HG03135 (cell line): ENCODE results near the gene TMEM255B.
"Not testable (repeated sequence)": the region's sequence is repeated elsewhere in the genome, so short reads cannot be mapped to it uniquely, and the experiment has no call there.

Source experiments
- ATAC-seq: cut with Tn5 transposase; IDR thresholded peaks from one replicate; pipeline ENCODE4 v1.9.1; 2021; ENCODE audit warnings: mild to moderate bottlenecking, moderate library complexity; ENCODE audit not compliant: unreplicated experiment

TMEM255B gene

GRCh38 chr13:113748101-113748861 lies 10.7 kb upstream of the TMEM255B start:
- ATAC-seq = no peak

- ATAC-seq = no peak
These were observed 10.1 kb upstream of the TMEM255B start for GRCh38 chr13:113748862-113749451.

DNA sequence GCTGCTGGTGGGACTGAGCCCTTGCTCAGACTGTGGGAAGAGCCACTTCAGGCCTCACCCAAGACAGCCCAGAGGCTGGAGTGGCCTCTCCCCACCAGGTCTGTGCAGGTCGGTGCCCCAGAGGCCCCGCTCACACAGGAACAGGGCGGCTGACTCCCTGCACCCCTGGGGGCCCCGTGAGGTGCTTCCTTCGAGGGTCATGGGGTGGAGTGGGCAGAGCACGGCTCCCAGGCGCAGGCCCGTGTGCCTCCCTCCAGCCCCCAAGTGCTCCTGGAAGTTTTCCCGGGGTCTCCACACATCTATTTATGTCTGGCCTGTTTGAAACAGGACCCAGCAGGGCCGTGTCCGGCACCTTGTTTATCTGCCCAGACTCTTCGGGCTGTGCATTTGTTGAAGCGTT lies 9.5 kb upstream of the TMEM255B start:
- ATAC-seq = no peak

DNA sequence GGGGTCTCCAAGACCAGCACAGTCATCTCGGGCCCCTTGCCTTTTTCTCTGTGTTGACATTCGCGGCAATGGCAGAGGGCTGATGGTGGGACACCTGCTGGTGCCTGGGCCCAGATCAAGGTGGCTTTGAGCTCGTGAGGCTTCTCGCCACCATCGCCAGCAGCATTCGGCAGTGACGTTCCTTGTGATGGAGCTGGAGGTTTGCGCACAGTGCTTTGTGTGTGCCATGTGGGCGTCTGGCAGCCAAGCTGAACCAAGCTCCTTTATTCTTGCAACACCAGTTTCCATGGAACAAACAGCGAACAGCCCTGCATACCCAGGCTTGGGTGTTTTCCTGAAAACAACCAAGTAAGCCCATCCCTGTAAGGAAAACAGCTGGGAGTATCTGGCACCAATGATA lies 9.1 kb upstream of the TMEM255B start:
- ATAC-seq = no peak

GRCh38 chr13:113750554-113751399 lies 8.2 kb upstream of the TMEM255B start:
- ATAC-seq = no peak

DNA sequence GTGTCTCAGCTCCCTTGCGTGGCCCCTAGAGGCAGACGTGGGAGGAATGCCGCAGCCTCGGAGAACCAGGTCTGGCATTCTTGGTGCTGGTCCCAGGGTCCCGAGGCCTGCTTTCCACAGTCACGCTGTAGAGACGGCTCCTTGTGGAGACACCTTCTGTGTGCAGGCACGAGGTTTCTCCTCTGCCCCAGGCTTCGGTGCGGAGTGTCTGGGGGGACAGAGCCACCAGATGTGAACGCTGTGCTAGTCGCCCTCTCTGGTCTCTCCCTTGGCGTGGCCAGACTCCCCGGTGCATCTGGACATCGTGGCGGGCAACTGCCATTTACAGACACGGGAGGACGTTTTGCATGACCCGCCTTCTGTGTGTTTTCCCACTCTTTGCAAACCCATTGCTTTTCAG lies 7.5 kb upstream of the TMEM255B start:
- ATAC-seq = no peak

- ATAC-seq = not testable (repeated sequence)
These were observed 6.6 kb upstream of the TMEM255B start for GRCh38 chr13:113752211-113752986.

GRCh38 chr13:113753171-113753570 lies 5.9 kb upstream of the TMEM255B start:
- ATAC-seq = no peak

- ATAC-seq = no peak
These were observed 4.8 kb upstream of the TMEM255B start for GRCh38 chr13:113754242-113754641.

DNA sequence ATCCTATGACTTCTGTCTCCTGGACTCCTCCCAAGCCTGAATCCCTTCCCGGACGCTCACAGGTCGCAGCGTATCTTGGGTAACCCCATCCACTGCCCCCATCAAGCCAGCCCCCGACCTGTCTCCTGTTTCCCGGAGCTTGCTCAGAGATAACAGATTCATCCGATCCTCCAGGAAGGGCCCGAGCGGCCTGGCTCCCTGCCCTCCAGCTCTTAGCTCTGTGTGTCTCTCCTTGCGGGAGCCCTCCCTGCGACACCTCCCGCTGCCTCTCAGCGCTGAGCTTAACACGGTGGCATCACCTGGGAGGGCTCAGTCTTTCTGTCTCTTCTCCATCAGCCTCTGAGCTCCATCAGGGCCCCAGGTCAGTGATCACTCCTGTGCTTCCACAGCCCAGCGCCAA lies 4.3 kb upstream of the TMEM255B start:
- no peak for ATAC-seq

DNA sequence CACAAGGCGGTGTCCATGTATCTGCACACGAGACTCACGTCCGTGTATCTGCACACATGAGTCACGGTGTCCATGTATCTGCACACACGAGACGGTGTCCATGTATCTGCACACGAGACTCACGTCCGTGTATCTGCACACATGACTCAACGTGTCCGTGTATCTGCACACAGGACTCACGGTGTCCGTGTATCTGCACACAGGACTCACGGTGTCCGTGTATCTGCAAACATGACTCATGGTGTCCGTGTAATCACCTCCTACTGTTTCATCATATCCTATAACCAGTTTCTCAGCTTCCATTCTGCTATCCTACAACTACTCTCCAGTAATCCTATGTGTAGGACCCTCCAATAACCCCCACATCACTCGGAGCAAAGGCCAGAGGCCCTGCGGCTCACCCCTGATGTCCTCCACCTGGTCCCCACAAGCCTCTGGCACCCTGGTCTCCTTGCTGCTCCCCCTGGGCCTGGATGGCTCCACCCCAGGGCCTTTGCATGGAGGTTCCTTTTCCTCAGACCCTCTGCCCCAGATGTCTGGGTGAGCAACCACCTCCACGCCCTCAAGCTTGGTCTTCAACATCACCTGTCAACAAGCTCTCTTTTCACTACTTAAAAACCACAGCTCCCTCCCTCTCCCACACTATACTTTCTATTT lies 2.5 kb upstream of the TMEM255B start:
- no peak for ATAC-seq

DNA sequence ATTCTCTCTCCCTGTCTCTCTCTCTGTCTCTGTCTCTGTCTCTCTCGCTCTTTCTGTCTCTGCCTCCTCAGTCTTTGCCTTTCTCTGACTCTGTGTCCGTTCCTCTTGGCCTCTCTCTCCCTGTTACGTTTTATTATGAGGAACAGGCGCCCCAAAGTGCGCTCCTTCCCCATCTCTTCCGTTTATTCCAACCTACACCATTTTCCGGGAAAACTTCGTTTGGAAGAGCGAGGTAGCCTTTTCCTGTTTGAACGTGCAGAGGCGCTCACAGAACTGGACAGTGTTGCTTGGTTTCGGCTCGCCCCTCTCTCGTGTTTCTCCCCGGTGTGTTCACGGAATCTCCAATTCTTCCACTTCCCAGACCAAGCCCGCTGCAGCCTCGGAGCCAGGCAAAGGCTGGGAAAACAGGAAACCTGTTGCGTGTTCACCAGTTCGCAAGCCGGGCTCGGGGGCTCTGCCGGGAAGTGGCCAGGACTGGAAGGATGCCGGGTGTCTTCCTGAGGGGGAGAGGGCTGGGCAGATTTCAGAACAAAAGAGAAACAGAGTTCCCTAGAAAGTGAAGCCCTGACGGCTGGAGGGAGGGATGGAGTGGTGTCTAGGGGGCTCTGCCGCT lies 605 bp downstream of the TMEM255B start:
- ATAC-seq = no peak

DNA sequence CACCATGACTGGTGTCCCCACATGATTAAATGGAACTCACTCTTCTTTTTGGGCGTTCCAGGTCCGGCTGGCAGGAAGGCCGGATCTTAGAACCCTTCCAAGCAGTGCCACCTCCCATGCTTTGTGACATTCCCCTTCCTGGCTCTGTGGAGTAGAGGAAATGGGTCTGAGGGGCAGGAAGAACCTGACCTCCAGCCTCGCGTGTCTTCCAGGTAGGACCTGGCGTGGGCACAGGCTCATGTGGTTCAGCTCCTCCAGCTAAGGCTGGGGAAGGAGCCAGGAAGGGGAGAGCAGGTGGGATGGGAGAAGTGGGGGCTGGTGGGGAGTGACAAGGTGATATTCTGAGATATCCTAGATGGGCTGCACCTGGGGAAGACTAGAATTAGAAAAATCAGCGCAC lies 2.1 kb downstream of the TMEM255B start:
- ATAC-seq = no peak

- ATAC-seq = no peak
These were observed 3.0 kb downstream of the TMEM255B start for GRCh38 chr13:113762075-113762474.

- ATAC-seq = no peak
These were observed 3.5 kb downstream of the TMEM255B start for GRCh38 chr13:113762538-113762937.

DNA sequence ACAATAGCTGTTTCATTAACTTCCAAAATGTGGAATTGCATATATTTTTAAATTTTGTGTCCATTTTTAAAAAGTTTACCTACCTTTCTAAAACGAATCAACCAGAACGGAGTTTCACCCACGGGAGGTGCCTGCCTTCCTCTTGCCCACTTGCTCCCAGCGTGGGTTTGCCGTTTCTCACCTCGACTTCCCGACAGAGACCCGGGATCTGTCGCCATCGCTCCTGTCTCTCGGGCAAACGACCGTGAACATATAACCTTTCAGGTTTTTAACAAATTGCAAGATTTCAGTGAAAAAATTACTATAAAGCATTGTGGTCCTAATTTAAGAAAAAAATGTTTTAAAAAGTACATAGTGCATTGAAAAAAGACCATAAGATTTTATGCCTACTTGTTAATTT lies 4.2 kb downstream of the TMEM255B start:
- ATAC-seq = no peak

- no peak for ATAC-seq
These were observed 5.2 kb downstream of the TMEM255B start for GRCh38 chr13:113763961-113764792.

- no peak for ATAC-seq
These were observed 6.0 kb downstream of the TMEM255B start for GRCh38 chr13:113764793-113765563.

DNA sequence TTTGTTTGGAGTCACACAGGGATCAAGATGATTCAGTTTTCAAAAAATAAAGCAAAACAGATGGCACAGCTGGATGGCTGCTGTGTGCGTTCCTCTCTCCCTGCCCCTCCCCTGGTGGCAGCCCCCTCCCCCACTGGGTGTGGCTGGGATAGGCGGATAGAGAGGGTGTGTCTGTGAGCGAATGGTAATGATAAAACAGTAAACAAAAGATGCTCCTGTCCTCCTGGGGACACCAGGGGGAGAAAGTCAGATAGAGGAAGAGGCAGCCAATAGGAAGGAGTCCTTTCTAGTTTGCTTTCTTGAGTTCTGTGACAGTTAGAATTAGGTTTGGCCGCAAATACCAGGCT lies 6.5 kb downstream of the TMEM255B start:
- ATAC-seq = no peak
